Measurements from ENCODE around the gene BFSP1. TPM values are rescaled to one million over a fixed set of nuclear protein-coding genes. Genes with fewer than 3 reads are reported as not detected.

The BFSP1 gene
- total and polyA plus RNA-seq, 2 experiments from 2014 or later, result 2.7 to 4.9 TPM

DNA sequence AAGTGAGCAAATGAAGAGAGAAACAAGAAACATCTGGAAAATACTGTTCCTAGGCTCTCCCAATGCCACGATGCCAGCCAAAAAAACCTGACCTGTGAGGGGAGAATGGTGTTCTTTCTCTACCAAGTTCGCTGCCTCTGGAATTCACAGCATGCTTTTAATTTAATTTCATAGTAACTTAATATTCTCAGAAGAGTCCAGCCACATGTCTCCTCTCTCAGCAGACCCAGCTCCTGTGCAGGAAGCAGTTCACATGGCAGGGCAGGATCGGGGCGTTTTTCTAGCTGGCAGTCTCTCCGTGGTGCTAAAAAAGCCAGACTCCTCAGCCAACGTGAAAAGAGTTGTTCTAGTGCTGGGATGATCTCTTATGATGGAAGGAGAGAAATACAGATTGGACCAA, 57.5 kb downstream of the BFSP1 start:
- no peaks in the 10 kb centered on the region for H4K20me1 ChIP-seq (replicated peaks; ENCODE audit: insufficient read depth)
- H3K36me3 ChIP-seq (ENCODE audit: insufficient read depth), result no peaks in the 10 kb centered on the region
- no peak overlapping the region for H3K4me2 ChIP-seq
- no peaks in the 10 kb centered on the region for H3K4me1 ChIP-seq (ENCODE audit: insufficient read depth)
- H3K27me3 ChIP-seq (ENCODE audit: insufficient read depth), result no peaks in the 10 kb centered on the region
- TF ChIP-seq, protein P1, sequence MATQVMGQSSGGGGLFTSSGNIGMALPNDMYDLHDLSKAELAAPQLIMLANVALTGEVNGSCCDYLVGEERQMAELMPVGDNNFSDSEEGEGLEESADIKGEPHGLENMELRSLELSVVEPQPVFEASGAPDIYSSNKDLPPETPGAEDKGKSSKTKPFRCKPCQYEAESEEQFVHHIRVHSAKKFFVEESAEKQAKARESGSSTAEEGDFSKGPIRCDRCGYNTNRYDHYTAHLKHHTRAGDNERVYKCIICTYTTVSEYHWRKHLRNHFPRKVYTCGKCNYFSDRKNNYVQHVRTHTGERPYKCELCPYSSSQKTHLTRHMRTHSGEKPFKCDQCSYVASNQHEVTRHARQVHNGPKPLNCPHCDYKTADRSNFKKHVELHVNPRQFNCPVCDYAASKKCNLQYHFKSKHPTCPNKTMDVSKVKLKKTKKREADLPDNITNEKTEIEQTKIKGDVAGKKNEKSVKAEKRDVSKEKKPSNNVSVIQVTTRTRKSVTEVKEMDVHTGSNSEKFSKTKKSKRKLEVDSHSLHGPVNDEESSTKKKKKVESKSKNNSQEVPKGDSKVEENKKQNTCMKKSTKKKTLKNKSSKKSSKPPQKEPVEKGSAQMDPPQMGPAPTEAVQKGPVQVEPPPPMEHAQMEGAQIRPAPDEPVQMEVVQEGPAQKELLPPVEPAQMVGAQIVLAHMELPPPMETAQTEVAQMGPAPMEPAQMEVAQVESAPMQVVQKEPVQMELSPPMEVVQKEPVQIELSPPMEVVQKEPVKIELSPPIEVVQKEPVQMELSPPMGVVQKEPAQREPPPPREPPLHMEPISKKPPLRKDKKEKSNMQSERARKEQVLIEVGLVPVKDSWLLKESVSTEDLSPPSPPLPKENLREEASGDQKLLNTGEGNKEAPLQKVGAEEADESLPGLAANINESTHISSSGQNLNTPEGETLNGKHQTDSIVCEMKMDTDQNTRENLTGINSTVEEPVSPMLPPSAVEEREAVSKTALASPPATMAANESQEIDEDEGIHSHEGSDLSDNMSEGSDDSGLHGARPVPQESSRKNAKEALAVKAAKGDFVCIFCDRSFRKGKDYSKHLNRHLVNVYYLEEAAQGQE (IDR thresholded peaks at IDR 0.05; ENCODE audit: unreplicated experiment), result no peak
- no peak for TF ChIP-seq ZNF462 (CRISPR knock-in tag; IDR thresholded peaks at IDR 0.05)
- no peak for TF ChIP-seq JUNB (IDR thresholded peaks at IDR 0.05; ENCODE audit: unreplicated experiment)
- TF ChIP-seq STAT1 (IDR thresholded peaks at IDR 0.05; ENCODE audit: unreplicated experiment), result no peak
- TF ChIP-seq EZH2phosphoT487 (IDR thresholded peaks at IDR 0.05; ENCODE audit: unreplicated experiment), result no peak
- no peak for TF ChIP-seq ZNF114 (CRISPR knock-in tag; IDR thresholded peaks at IDR 0.05)
- TF ChIP-seq ZNF331 (CRISPR knock-in tag; IDR thresholded peaks at IDR 0.05; ENCODE audit: low read depth), result no peak
- TF ChIP-seq NANOG (IDR thresholded peaks at IDR 0.05; ENCODE audit: borderline replicate concordance), result no peak
- TF ChIP-seq POLR2AphosphoS5 (IDR thresholded peaks at IDR 0.05; ENCODE audit: low read depth), result no peak
- no peak for TF ChIP-seq EZH2 (IDR thresholded peaks at IDR 0.05; ENCODE audit: low read depth, unreplicated experiment)
- no peak for TF ChIP-seq CTCF (conservative IDR thresholded peaks at IDR 0.05; ENCODE audit: low read depth in 2 of 2)
- TF ChIP-seq CREB1 (CRISPR knock-in tag; IDR thresholded peaks at IDR 0.05; ENCODE audit: low read depth), result no peak
- no peak for TF ChIP-seq ETS1 (IDR thresholded peaks at IDR 0.05)
- Mint-ChIP-seq H3K9me3 (no peaks in the 10 kb centered on the region), H3K36me3 (ENCODE audit: low read depth) (no peaks in the 10 kb centered on the region), H3K4me1 (peaks cover 3% of the 10 kb centered on the region; the same call in 2 of the 3 replicates), H3K27ac (no peak overlapping the region), H3K4me3 (no peak overlapping the region), H3K27me3 (ENCODE audit: insufficient read depth, low read depth, poor library complexity) (peaks cover 4% of the 10 kb centered on the region)
- no peaks in the 10 kb centered on the region for H3F3A ChIP-seq (replicated peaks; ENCODE audit: low read depth)
- no peak overlapping the region for H3K27ac ChIP-seq (ENCODE audit: low read depth)
- no peak overlapping the region for H2AFZ ChIP-seq
- ATAC-seq (no peak), DNase-seq (ENCODE audit: low spot score) (no peak)
- H3K4me3 ChIP-seq, result no peak overlapping the region
- no peaks in the 10 kb centered on the region for H3K79me2 ChIP-seq (replicated peaks; ENCODE audit: insufficient read depth)
- H3K9me2 ChIP-seq (ENCODE audit: insufficient read depth), result no peaks in the 10 kb centered on the region
